GM21737 (cell line): Measurements from ENCODE around the gene KRTAP8-1.

Source experiments
- ATAC-seq: cut with Tn5 transposase; IDR thresholded peaks from one replicate; pipeline ENCODE4 v1.9.1; 2021; ENCODE audit warnings: mild to moderate bottlenecking, moderate library complexity; ENCODE audit not compliant: unreplicated experiment

Gene KRTAP8-1

GRCh38 chr21:30813174-30813573 lies at the start of gene KRTAP8-1:
TSS of gene KRTAP8-1 (minus strand) at chr21:30813274. CDS start at chr21:30813220, 54 bp downstream.
- ATAC-seq: no peak

GRCh38 chr21:30847627-30848500 lies 34.8 kb upstream of the KRTAP8-1 start:
- ATAC-seq: no peak

- ATAC-seq: no peak
These were observed 29.9 kb upstream of the KRTAP8-1 start for GRCh38 chr21:30842990-30843389.

GRCh38 chr21:30839304-30839703 lies 26.2 kb upstream of the KRTAP8-1 start:
- no peak for ATAC-seq

- no peak for ATAC-seq
These were observed 25.5 kb upstream of the KRTAP8-1 start for GRCh38 chr21:30838536-30838935.

- ATAC-seq: no peak
These were observed 18.2 kb upstream of the KRTAP8-1 start for GRCh38 chr21:30831194-30831765.

- no peak for ATAC-seq
These were observed 16.6 kb upstream of the KRTAP8-1 start, which contains the start of gene KRTAP7-1 for GRCh38 chr21:30829659-30830058. TSS of gene KRTAP7-1 (minus strand) at chr21:30829759. CDS start at chr21:30829698, 61 bp downstream.

- ATAC-seq: no peak
These were observed 6.0 kb upstream of the KRTAP8-1 start for GRCh38 chr21:30818837-30819610.

GRCh38 chr21:30800605-30801004 lies 12.5 kb downstream of the KRTAP8-1 start:
- ATAC-seq: no peak

- no peak for ATAC-seq
These were observed 19.3 kb downstream of the KRTAP8-1 start for GRCh38 chr21:30793581-30794314.

GRCh38 chr21:30779249-30779648 lies 33.8 kb downstream of the KRTAP8-1 start:
- ATAC-seq: no peak

- no peak for ATAC-seq
These were observed 43.2 kb downstream of the KRTAP8-1 start for GRCh38 chr21:30769724-30770431.
